ENCODE data around the gene C10orf120.
A peak's percentile ranks its signal among the peaks of the same experiment; 100 is the strongest.

Gene C10orf120

GRCh38 chr10:122660696-122661095 lies 39.0 kb downstream of the C10orf120 start:
- no peak for DNase-seq (ENCODE audit: low spot score)

GRCh38 chr10:122659651-122660050 lies 40.0 kb downstream of the C10orf120 start:
- no peak for DNase-seq (ENCODE audit: low spot score)

- no peak for DNase-seq (ENCODE audit: low spot score)
Measured at GRCh38 chr10:122659126-122659525, 40.5 kb downstream of the C10orf120 start.

- DNase-seq (ENCODE audit: low spot score) = no peak
Measured at GRCh38 chr10:122658356-122659049, 41.1 kb downstream of the C10orf120 start.

- DNase-seq (ENCODE audit: low spot score) = no peak
Measured at GRCh38 chr10:122657729-122658128, 41.9 kb downstream of the C10orf120 start.

GRCh38 chr10:122657255-122657654 lies 42.4 kb downstream of the C10orf120 start:
- no peak for DNase-seq (ENCODE audit: low spot score)

- DNase-seq (ENCODE audit: low spot score) = no peak
Measured at GRCh38 chr10:122656741-122657140, 42.9 kb downstream of the C10orf120 start.

- no peak for DNase-seq (ENCODE audit: low spot score)
Measured at GRCh38 chr10:122656308-122656705, 43.3 kb downstream of the C10orf120 start.

- DNase-seq (ENCODE audit: low spot score) = no peak
Measured at GRCh38 chr10:122655524-122656307, 43.9 kb downstream of the C10orf120 start.

- no peak for DNase-seq (ENCODE audit: low spot score)
Measured at GRCh38 chr10:122650331-122650730, 49.3 kb downstream of the C10orf120 start.

- DNase-seq (ENCODE audit: low spot score) = no peak
Measured at GRCh38 chr10:122649903-122650302, 49.7 kb downstream of the C10orf120 start.

- DNase-seq (ENCODE audit: low spot score) = peak; percentile 39
Measured at GRCh38 chr10:122648599-122649428, 50.8 kb downstream of the C10orf120 start.

Measured in activated CD4-positive, alpha-beta T cell treated with anti-CD3 and anti-CD28 coated beads, Interleukin-2, Interleukin-4, amounts not matched to agents 100 ng/mL and 50 ng/mL, durations not matched to agents 16 hours and 8 hours (primary cell).